ENCODE results near the gene PCDH12. TPM values are rescaled to one million over a fixed set of nuclear protein-coding genes. Genes with fewer than 3 reads are reported as not detected.

The PCDH12 gene
- total RNA-seq, 1 donor from 2014 or later, result not detected

DNA sequence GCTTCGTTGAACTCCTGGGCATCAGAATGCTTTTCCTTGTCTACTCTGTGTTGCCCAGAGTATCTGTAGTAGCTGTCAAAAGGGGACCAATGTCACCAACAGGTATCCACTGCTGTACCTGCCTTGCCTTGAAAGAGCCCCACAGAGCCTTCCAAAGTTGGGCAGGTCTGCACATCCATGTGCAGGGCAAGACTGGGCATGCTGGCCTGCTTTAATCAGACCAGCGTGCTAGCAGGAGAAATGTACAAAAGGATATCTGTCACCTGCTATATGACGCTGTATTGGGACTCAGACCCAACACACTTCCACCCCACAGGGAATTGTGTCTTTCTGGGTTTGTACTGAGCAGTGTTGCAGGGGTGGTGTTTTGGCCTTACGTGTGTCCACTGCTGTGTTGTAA is 22.5 kb downstream of the PCDH12 start:
- Histone ChIP-seq H3K79me2 (ENCODE audit: low read depth) (no peaks in the 10 kb centered on the region), H3K9me3 (ENCODE audit: low read depth) (no peaks in the 10 kb centered on the region), H3K4me1 (no peaks in the 10 kb centered on the region), H3K36me3 (peaks cover 3% of the 10 kb centered on the region), H3K4me2 (no peak overlapping the region), H3F3A (ENCODE audit: low read depth) (peaks cover 3% of the 10 kb centered on the region), H2AFZ (replicated peaks) (no peak overlapping the region), H4K20me1 (ENCODE audit: low read depth) (no peaks in the 10 kb centered on the region), H3K4me3 (no peak overlapping the region), H3K27ac (no peak overlapping the region), H3K27me3 (no peaks in the 10 kb centered on the region), H3K9ac (no peak overlapping the region)
- H3K27me3 Mint-ChIP-seq (ENCODE audit: insufficient read depth, low read depth), result no peaks in the 10 kb centered on the region
- peaks cover 21% of the 10 kb centered on the region for H3K36me3 Mint-ChIP-seq
- no peaks in the 10 kb centered on the region for H3K4me1 Mint-ChIP-seq
- no peak overlapping the region for H3K4me3 Mint-ChIP-seq
- no peak for DNase-seq (ENCODE audit: low spot score)
- H3K9me3 Mint-ChIP-seq, result no peaks in the 10 kb centered on the region
- no peak for TF ChIP-seq EZH2 (IDR thresholded peaks at IDR 0.05)
- TF ChIP-seq, protein P1, sequence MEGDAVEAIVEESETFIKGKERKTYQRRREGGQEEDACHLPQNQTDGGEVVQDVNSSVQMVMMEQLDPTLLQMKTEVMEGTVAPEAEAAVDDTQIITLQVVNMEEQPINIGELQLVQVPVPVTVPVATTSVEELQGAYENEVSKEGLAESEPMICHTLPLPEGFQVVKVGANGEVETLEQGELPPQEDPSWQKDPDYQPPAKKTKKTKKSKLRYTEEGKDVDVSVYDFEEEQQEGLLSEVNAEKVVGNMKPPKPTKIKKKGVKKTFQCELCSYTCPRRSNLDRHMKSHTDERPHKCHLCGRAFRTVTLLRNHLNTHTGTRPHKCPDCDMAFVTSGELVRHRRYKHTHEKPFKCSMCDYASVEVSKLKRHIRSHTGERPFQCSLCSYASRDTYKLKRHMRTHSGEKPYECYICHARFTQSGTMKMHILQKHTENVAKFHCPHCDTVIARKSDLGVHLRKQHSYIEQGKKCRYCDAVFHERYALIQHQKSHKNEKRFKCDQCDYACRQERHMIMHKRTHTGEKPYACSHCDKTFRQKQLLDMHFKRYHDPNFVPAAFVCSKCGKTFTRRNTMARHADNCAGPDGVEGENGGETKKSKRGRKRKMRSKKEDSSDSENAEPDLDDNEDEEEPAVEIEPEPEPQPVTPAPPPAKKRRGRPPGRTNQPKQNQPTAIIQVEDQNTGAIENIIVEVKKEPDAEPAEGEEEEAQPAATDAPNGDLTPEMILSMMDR (IDR thresholded peaks at IDR 0.05), result no peak
- no peak for TF ChIP-seq EZH2phosphoT487 (IDR thresholded peaks at IDR 0.05)
- no peak overlapping the region for H3K27ac Mint-ChIP-seq

DNA sequence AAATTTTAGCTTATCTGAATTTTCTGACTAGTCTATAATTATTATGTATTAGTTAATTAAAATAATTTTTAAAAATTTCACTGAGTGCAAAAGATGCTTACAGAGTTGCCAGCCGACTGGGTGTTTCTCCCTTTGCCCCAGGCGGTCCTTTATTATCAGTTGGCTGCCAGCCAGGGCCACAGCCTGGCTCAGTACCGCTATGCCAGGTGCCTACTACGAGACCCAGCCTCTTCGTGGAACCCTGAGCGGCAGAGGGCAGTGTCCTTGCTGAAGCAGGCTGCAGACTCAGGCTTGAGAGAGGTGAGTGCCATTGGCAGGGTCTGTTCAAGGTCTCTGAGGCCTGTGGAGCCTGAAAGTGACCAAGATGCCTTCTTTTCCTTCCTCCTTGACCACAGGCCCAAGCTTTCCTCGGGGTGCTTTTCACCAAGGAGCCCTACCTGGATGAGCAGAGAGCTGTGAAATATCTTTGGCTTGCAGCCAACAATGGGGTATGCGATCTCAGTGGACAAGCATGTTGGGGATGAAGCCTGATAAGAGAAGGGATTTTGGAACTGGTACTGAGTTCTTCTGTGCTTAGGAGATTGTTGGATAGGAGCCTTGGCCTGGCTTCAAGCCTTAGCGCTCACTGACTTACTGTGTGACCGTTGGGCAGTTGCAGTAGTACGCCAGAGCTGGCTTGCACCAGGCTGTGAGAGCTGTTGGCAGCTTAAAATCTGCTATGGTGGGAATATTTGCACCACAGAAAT is 23.7 kb downstream of the PCDH12 start:
- no peak overlapping the region for H2AFZ ChIP-seq (replicated peaks)
- H3K27ac Mint-ChIP-seq, result no peak overlapping the region
- no peak for DNase-seq (ENCODE audit: low spot score)
- H3K27me3 Mint-ChIP-seq (ENCODE audit: insufficient read depth, low read depth), result no peaks in the 10 kb centered on the region
- H3K27me3 ChIP-seq, result no peaks in the 10 kb centered on the region
- H3K9me3 Mint-ChIP-seq, result no peaks in the 10 kb centered on the region
- H3K4me1 ChIP-seq, result no peaks in the 10 kb centered on the region
- H4K20me1 ChIP-seq (ENCODE audit: low read depth), result no peaks in the 10 kb centered on the region
- H3K4me3 Mint-ChIP-seq, result no peak overlapping the region
- peaks cover under 1% of the 10 kb centered on the region for H3F3A ChIP-seq (ENCODE audit: low read depth)
- H3K27ac ChIP-seq, result no peak overlapping the region
- H3K4me2 ChIP-seq, result no peak overlapping the region
- H3K4me3 ChIP-seq, result no peak overlapping the region
- H3K9ac ChIP-seq, result no peak overlapping the region
- peaks cover 3% of the 10 kb centered on the region for H3K36me3 ChIP-seq
- peaks cover 21% of the 10 kb centered on the region for H3K36me3 Mint-ChIP-seq
- no peaks in the 10 kb centered on the region for H3K4me1 Mint-ChIP-seq
- TF ChIP-seq, protein P1 (IDR thresholded peaks at IDR 0.05), result no peak
- TF ChIP-seq EZH2phosphoT487 (IDR thresholded peaks at IDR 0.05), result no peak
- no peak for TF ChIP-seq EZH2 (IDR thresholded peaks at IDR 0.05)
- H3K9me3 ChIP-seq (ENCODE audit: low read depth), result no peaks in the 10 kb centered on the region
- no peaks in the 10 kb centered on the region for H3K79me2 ChIP-seq (ENCODE audit: low read depth)

DNA sequence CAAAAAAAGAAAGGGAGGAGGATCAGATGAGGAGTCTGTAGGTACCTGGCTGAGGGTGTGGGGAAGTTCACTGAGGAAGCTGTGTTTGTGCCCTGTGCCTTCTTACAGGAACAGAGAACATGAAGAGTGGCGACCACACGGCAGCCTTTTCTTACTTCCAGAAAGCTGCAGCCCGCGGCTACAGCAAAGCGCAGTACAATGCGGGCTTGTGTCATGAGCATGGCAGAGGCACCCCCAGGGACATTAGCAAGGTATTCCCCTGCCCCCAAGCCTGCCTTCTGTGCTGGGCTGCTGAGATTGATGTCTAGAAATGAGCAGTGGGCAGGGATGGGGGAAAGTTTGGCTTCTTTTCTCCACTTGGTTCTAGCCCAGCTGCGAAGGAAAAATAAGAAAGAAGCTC is 24.9 kb downstream of the PCDH12 start:
- no peak overlapping the region for H2AFZ ChIP-seq (replicated peaks)
- TF ChIP-seq, protein P1 (IDR thresholded peaks at IDR 0.05), result no peak
- TF ChIP-seq EZH2phosphoT487 (IDR thresholded peaks at IDR 0.05) (no peak), EZH2 (IDR thresholded peaks at IDR 0.05) (no peak)
- H4K20me1 ChIP-seq (ENCODE audit: low read depth), result no peaks in the 10 kb centered on the region
- Mint-ChIP-seq H3K27me3 (ENCODE audit: insufficient read depth, low read depth) (no peaks in the 10 kb centered on the region), H3K27ac (no peak overlapping the region), H3K4me1 (no peaks in the 10 kb centered on the region), H3K4me3 (no peak overlapping the region), H3K36me3 (peaks cover 25% of the 10 kb centered on the region), H3K9me3 (no peaks in the 10 kb centered on the region)
- no peak overlapping the region for H3K9ac ChIP-seq
- no peaks in the 10 kb centered on the region for H3K79me2 ChIP-seq (ENCODE audit: low read depth)
- no peaks in the 10 kb centered on the region for H3K27me3 ChIP-seq
- no peak overlapping the region for H3K4me2 ChIP-seq
- H3K36me3 ChIP-seq, result peaks cover 3% of the 10 kb centered on the region
- no peaks in the 10 kb centered on the region for H3K9me3 ChIP-seq (ENCODE audit: low read depth)
- H3F3A ChIP-seq (ENCODE audit: low read depth), result no peaks in the 10 kb centered on the region
- H3K4me3 ChIP-seq, result no peak overlapping the region
- no peaks in the 10 kb centered on the region for H3K4me1 ChIP-seq
- H3K27ac ChIP-seq, result no peak overlapping the region
- no peak for DNase-seq (ENCODE audit: low spot score)

Data from neural progenitor cell (in vitro differentiated cells).